ENCODE measurements around the gene PGAM5.
"Not testable (repeated sequence)": the region's sequence is repeated elsewhere in the genome, so short reads cannot be mapped to it uniquely, and the experiment has no call there.

The PGAM5 gene

GRCh38 chr12:132690112-132690511, 20.5 kb upstream of the PGAM5 start:
- DNase-seq = no peak

GRCh38 chr12:132692030-132692429, 18.6 kb upstream of the PGAM5 start:
- not testable (repeated sequence) for DNase-seq

- not testable (repeated sequence) for DNase-seq
Observed at GRCh38 chr12:132694888-132695287, 15.8 kb upstream of the PGAM5 start.

- DNase-seq = no peak
Observed at GRCh38 chr12:132695431-132695830, 15.2 kb upstream of the PGAM5 start.

GRCh38 chr12:132698341-132698740, 12.3 kb upstream of the PGAM5 start:
- no peak for DNase-seq

GRCh38 chr12:132700212-132700822, 10.3 kb upstream of the PGAM5 start:
- no peak for DNase-seq

GRCh38 chr12:132702640-132703039, 8.0 kb upstream of the PGAM5 start:
- no peak for DNase-seq

GRCh38 chr12:132703641-132704040, 7.0 kb upstream of the PGAM5 start:
- no peak for DNase-seq

- DNase-seq = no peak
Observed at GRCh38 chr12:132707241-132707640, 3.4 kb upstream of the PGAM5 start.

GRCh38 chr12:132708150-132708549, 2.5 kb upstream of the PGAM5 start:
- DNase-seq = no peak

GRCh38 chr12:132710043-132710404, 618 bp upstream of the PGAM5 start:
- no peak for DNase-seq

- no peak for DNase-seq
Observed at GRCh38 chr12:132711080-132711843, 620 bp downstream of the PGAM5 start.

GRCh38 chr12:132713123-132713522, 2.5 kb downstream of the PGAM5 start:
- no peak for DNase-seq

GRCh38 chr12:132715874-132716273, 5.2 kb downstream of the PGAM5 start:
- no peak for DNase-seq

- DNase-seq = no peak
Observed at GRCh38 chr12:132716356-132716755, 5.7 kb downstream of the PGAM5 start.

GRCh38 chr12:132717011-132717410, 6.4 kb downstream of the PGAM5 start:
- DNase-seq = no peak

GRCh38 chr12:132717531-132718387, 7.1 kb downstream of the PGAM5 start:
- DNase-seq = no peak

- no peak for DNase-seq
Observed at GRCh38 chr12:132718644-132719043, 8.0 kb downstream of the PGAM5 start.

GRCh38 chr12:132719141-132719953, 8.7 kb downstream of the PGAM5 start:
- no peak for DNase-seq

GRCh38 chr12:132719954-132720324, 9.3 kb downstream of the PGAM5 start:
- no peak for DNase-seq

- DNase-seq = no peak
Observed at GRCh38 chr12:132720606-132721345, 10.1 kb downstream of the PGAM5 start.

All from NCI-H748 treated with DMSO at 0.1 percent for 48 hours (cell line).